ENCODE measurements around the gene NRCAM.
"Not testable (repeated sequence)": the region's sequence is repeated elsewhere in the genome, so short reads cannot be mapped to it uniquely, and the experiment has no call there.

The NRCAM gene

DNA sequence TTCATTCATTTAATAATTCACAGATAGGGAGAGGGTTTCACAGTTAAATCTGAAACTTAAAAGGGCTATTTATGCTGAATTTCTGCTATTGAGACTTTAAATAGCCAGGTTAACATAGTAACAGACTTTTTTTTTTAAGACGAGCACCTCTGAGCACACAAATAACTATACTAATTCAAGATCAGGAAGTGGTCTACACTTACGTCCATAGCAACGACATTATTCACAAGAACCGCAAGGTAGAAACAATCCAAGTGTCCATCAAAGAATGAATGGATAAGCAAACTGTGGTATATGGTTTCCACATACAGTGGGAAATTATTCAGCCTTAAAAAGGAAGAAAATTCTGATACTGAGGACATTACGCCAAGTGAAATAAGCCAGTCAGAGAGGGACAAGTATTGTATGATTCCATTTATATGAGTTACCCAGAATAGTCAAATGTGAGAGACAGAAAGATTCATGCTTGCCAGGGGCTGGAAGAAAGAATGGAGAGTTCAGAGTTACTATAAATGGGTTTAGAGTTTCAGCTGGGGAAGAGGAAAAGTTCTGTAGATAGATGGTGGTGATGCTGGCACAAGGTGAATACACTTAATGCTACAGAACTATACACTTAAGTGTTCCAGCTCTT lies 185.7 kb downstream of the NRCAM start:
- no peak for DNase-seq

DNA sequence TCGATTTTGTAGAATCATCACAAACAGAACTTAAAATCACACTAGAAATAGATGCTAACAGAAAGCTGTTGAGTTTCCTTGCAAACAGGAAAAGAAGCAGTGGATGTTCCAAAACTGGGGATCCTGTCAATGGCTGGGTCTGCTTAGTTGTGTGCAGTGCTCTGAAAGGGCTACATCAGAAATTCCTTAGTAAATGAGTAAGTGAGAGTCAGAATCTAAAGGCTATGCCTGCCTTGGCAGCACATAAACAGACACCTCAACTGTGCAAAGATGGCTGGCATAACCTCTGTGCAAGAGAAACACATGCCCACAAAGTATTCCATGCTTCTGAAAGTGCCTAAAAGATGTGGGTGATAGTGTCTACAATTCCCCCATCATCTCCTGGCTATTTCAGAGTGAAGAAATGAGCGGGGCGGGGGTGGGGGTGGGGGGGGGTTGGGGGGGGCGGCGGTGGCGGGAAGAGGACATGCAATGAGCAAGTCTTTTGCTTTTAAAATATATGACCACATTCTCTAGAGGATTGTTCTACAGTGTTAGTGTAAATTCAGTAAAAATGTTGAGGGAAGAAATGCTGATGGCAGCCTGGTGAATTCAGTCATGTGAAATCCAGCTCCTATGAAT lies 187.9 kb downstream of the NRCAM start:
- no peak for DNase-seq

DNA sequence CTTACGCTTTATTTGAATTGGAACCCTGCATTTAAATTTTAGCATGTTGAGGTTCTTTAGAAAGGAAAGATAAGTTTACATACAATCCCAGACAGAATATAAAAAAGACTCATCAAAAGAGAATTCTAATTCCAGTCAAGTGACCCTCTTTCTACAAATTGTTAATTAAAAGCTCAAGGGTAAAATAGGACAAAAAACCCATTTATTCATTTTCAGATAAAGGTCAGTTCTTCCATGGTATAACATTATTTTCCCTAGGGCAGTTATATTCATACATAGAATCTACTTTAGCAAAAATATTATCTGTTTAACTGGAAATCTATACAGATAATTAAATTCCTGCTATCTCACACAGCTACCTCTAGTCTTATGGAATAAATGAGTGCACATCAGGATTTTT lies 188.6 kb downstream of the NRCAM start:
- no peak for DNase-seq

- no peak for DNase-seq
Measured at GRCh38 chr7:108266491-108266890, 189.7 kb downstream of the NRCAM start.

- no peak for DNase-seq
Measured at GRCh38 chr7:108266035-108266434, 190.2 kb downstream of the NRCAM start.

- DNase-seq: no peak
Measured at GRCh38 chr7:108265007-108265406, 191.2 kb downstream of the NRCAM start.

DNA sequence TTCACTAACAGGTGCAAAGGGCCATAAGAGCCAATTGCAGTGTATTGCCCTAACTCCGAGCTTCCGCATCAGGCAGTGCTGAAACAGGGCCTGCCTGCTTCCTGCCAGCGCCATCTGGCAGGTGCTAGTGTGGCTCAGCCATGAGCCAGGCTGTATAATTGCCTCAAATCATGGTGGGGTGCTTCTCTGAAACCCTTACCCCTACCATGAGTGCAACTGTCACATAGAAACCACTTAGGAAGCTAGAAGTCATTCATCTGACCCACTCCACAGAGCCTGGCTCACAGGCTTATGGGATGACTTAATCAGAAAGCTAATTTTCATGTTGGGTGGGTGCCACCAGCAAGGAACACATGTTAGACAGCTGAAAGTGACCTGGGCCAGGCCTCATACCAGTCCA lies 192.8 kb downstream of the NRCAM start:
- DNase-seq: no peak

GRCh38 chr7:108261560-108262255 lies 194.5 kb downstream of the NRCAM start:
- no peak for DNase-seq

GRCh38 chr7:108259447-108259846 lies 196.8 kb downstream of the NRCAM start:
- not testable (repeated sequence) for DNase-seq

DNA sequence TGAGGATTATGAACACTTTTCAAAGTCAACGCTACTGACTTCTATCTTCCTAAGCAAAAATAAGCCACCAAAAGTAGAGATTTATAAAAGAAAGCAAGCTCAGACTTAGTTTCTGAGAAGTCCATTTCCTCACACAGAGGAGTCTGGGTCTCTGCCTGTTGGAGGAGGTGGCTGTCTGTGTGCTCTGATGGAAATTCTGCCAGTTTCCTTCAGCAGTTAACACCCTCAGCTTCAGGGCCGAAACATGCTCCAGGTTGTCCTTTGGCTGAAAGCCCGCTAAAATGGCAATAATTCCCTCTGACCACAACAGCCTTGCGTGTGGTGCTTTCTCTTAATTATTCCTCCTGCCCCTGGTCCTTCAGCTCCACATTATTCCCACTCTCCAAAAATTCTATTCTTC lies 198.3 kb downstream of the NRCAM start:
- no peak for DNase-seq

- no peak for DNase-seq
Measured at GRCh38 chr7:108254259-108254658, 202.0 kb downstream of the NRCAM start.

DNA sequence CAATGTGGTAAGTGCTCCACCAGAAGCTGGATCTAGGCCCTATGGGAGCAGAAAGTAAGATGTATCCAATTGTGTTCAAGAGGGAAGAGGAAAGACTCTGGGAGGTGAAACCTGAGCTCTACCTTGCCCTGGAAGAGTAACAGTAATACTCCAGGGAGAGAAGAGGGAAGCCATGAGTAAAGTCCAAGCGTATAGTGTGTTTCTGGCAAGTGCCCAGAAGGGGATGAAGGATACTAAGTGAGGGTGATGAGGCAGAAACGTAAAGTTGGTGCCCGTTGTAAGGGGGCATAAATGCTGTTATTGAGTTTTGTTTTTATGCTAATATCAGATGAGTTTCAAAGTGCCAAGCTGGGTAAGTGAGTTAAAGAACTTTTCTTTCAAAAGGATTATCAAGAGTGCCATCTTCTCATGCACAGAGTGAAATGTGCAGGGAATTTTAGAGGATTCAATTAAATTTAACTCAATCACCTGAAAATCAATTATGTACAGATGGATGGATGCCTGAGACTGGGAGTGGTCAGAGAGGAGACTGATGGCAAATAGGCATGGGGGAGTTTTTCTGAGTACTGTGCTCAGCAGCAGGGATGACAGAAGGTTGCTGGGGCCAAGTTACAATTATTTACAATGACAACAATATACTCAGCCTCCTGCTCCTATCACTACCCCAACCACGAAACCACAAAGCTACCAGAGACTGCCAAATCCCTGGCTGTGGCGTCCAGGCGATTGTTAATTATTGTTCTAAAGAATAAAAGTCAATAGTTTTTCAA lies 202.8 kb downstream of the NRCAM start:
- DNase-seq: no peak

GRCh38 chr7:108252177-108252576 lies 204.1 kb downstream of the NRCAM start:
- DNase-seq: no peak

- no peak for DNase-seq
Measured at GRCh38 chr7:108251700-108252099, 204.5 kb downstream of the NRCAM start.

DNA sequence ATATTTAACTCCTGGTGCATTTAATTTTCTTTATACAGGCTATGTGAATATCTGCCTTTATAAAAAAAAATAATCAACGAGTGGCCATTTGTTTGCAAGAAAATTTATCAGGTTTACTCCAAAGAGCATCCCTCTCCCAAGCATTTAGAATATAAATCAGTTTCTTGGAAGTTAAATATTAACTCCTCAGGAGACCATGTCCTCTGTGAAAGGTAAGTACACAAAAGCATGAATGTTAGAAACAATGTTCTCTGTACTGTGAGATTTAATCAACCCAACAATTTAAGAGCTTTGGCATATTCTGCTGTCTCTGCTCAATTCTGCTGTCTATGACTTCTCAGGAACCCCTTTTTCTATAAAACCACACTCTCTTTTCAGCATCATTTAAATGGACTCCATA lies 206.8 kb downstream of the NRCAM start:
- no peak for DNase-seq

- no peak for DNase-seq
Measured at GRCh38 chr7:108248821-108249220, 207.4 kb downstream of the NRCAM start.

DNA sequence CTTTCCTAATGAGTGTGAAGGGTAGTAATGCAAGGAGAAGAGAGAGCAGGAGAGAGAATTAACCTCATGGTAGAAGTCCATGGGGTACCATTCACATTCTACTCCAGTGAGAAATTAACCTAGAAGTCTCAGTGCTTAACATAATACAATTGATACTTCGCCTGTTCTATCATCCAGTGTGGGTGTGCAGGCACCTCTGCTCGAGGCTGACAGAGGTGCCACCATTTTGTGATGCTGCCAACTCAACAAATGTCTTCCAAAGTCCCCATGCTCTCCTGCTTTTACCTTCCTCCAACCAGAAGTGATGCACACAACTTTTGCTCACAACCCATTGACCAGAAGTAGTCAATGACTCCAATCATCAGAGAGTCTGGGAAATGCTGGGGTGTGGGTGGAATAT lies 207.8 kb downstream of the NRCAM start:
- no peak for DNase-seq

- DNase-seq: no peak
Measured at GRCh38 chr7:108247614-108248013, 208.6 kb downstream of the NRCAM start.

- peak; percentile 34 for DNase-seq
Measured at GRCh38 chr7:108246227-108246837, 209.9 kb downstream of the NRCAM start.

GRCh38 chr7:108245523-108246226 lies 210.6 kb downstream of the NRCAM start:
- DNase-seq: no peak

GRCh38 chr7:108244110-108244509 lies 212.1 kb downstream of the NRCAM start:
- no peak for DNase-seq

DNA sequence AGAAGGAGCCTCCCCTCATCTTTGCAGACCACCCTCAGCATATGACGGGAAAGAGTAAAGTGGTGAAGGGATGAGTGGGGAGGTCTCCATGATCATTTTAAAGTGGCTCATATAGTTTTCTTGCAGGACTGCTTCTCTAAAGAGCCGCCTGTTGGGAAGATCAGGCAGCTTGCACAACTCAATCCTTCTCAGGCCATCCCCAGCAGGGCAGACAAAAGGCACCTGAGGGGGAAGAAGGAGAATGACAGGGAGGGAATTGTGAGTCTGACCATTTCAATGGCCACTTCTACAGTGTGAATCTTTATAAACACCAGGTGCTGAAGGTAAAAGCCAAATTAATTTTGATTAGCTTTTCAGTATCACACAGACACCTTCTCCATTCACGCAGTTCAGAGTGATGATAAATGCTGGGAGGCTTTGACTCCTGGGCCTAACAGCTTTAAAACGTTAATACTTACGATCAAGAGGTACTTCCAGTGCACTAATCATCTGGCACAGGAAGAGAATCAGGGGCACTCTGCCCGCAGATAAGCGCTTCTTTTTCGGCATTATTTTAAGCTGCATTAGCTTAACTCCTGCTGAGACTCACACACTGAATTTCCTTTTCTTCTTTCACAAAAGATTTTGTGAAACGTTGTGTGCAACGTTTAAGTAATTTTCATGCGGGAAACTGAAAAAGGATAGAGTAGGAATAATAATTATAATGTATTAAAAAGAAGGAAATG lies 216.6 kb downstream of the NRCAM start:
- DNase-seq: no peak

Measured in amniotic stem cell (primary cell).